ENCODE data around the gene CEP164.
"Not testable (repeated sequence)": the region's sequence is repeated elsewhere in the genome, so short reads cannot be mapped to it uniquely, and the experiment has no call there.

The CEP164 gene

DNA sequence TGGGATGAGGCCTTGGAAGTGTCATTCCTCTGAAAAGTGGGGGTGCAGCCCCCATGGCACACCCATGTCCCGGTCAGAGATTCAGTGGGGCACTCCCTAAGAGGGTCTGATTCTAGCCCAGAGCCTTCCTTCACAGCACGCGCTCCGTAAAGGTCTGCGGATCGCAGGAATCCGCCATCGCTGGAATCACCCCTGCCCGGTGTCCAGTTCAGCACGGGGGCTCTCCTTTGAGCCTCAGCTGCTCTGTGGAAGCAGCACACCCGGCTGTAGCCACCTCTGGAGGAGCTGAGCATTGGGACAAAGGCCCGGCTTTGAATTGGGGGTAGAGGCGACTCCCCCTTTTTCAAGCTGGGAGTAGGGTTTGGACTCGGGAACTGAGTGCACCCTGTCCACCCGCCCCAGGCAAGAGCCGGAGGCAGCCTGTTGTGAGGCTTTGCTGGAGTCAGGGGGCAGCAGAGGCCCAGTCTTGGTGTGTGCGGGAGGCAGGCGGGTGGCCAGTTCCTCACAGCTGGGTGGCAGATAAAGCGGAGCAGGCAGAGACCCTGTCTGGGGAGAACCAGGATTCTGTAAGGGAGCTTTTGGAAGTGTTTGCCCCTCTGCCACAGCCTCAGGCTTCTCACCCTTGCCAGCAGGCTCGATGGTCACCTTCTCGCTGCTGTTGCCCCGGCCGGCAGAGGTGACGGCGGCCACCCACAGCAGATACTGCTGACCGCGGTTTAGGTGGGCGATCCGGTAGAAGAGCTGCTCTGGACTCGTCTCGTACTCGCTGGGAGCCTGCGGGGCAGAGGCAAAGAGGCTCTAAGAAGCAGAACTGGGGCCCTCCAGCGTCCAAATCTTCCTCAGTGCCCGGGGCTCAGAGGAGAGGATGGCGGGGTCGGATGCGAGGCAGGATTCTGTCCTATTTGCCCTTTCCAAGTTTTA, 115.9 kb downstream of the CEP164 start:
- DNase-seq, result peak; percentile 92

DNA sequence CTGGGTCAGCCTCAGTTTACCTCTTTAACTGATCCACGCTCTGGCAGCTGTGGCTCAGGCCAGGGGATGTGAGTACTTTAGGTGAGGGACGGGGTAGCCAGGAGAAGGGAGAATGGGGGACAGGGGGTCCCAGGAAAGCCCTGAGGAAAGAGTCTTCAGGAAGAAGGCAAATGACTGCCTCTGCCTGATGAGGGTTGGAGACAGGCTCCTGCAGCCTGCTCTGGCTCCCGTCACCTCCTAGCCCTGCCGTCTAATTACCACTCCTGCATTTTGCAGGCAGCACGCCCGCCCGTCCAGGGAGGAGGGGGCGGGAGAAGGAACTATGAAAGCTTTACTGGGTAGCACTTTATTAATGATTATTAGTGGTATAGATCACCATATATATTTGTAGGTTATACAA, 116.6 kb downstream of the CEP164 start:
- DNase-seq, result no peak

DNA sequence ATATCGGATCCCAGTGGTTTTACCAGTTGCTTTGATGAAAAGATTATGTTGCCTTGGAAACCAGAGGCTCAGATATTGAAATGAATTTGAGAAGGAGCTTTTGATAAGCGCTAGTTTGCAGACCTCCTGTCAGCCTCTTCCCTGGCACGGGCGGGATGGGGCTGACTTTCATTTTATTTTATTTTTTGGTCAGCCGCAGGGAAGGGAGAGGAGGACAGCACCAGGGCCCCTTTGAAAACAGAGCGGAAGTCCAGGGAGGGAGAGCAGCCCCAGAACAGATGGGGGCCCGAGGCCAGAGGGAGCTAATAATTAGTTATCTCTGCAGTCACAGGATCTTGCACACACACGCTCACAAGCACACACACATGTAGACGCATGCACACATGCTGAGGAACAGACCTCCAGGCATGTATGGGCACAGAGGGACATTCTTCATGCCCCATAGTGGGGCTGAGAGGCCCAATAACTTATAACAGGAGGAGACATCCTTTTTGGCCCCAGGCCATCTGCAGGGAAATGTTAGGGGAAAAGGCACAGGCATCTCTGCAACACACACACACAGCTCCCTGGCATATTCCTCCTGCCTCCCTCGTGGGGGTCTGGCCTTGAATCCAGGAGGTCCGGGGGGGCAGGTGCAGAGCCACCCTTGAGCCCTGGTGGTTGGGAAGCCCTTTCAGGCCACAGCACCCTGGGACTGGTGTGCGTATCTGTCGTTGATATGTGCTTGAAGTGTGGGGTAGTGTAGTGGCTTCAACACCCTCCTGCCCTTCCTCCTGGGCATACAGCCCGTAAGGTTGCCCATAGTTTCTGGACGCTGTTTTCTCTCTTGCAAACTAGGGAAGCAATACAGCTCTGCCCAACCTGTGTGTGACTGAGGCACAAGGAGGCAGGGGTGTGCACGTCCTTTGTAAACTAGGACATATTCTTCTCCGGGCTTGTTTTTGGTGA, 117.3 kb downstream of the CEP164 start:
- no peak for DNase-seq

DNA sequence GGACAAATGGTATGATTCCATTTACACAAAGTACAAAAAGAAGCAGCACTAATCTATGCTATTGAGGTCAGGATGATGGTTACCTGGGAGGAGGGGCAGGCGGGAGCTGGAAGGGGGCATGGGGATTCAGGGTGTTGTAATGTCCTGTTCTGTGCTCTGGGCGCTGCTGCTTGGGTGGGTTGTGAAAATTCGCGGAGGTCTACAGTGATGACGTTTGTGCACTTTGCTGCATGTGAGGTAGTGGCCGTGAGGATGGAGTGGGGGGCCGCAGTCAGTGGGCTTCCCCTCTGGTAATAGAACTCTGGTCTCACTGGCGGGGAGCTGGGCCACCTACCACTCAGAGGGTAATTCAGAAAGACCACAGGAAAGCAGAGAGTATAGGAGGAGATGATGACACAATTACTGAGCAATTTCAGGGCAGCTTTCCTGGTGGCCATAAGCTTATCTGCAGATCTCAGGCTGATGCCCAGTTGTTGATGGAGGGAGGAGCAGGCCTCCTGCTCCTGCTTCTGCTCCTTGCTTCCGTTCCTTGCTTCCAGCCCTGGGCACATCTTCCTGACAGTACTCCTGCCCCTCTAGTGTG, 121.5 kb downstream of the CEP164 start:
- no peak for DNase-seq

DNA sequence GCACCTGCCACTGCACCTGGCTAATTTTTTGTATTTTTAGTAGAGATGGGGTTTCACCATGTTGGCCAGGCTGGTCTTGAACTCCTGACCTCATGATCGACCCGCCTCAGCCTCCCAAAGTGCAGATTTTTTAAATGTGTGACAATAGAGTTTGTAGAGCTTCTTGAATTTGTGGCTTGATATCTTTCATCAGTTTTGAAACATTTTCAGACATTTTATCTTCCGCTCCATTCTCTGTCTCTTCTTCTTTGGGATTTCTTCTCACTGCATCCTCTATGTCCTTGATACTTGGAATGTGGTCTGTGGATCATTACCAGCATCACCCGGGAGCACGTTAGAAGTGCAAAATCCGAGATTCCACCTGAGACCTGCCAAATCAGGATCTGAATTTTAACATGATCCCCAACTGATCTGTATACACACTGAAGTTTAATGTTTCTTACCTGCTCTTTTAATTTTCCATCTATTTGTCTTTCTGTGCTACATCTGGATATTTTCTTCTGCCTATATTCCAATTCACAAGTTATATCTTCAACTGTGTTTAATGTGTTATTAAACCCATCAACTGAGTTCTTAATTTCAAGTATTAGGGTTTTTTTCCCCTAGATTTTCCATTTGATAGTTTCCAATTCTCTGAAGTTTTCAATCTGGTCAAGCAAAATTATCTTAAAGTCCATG, 126.4 kb downstream of the CEP164 start:
- DNase-seq, result no peak

DNA sequence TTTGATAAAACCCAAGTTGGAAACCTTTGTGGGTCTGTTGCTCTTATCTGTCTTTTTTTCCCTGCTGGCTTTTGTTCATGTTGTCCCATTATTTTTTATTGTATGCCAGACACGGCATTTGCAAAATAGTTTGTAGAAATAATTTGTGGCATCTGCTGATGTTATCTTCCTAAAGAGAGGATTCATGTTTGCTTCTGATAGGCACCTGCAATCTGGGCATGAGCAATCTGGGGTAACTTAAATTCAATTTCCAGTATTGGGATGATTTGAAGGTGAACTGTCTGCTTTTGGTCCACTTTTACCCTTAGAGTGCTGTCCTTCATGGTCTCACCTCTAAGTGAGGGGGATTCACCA, 126.9 kb downstream of the CEP164 start:
- no peak for DNase-seq

DNA sequence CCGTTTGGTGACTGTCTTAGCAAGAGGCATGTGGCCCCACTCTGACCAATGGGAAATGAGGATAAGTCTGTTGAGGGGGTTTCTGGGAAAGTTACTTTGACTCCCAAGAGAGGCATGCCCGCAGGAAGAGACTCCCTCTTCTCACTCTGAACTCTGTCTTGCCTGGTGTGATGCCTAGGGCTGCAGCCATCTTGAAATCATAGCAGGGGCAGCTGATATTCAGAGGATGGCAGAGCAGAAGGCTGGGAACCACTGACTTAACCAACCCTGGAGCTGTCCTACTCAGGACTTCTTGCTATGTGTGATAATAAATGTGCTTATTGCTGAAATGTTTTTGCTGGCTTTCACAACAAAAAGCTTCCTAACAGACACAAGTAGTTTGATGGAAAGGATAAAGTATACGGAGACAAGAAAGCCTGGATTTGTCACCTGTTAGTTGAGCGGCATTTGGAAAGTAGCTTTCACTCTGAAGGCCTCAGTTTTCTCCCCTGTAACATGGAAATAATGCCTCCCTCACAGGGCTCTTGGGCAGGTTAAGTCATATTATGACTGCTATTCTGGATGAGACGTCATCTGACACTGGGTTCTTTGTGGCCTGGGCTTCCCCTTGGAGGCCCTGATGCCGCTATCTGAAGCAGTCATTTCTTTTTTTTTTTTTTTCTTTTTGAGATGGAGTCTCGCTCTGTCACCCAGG, 128.5 kb downstream of the CEP164 start:
- DNase-seq, result no peak

DNA sequence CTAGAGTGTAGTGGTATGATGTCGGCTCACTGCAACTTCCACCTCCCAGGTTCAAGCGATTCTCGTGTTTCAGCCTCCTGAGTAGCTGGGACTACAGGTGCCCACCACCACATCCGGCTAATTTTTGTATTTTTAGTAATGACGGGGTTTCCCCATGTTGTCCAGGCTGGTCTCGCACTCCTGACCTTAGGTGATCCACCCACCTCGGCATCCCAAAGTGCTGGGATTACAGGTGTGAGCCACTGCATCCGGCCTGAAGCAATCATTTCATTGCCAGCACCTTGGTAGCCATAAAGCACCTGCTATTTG, 129.0 kb downstream of the CEP164 start:
- DNase-seq, result not testable (repeated sequence)

DNA sequence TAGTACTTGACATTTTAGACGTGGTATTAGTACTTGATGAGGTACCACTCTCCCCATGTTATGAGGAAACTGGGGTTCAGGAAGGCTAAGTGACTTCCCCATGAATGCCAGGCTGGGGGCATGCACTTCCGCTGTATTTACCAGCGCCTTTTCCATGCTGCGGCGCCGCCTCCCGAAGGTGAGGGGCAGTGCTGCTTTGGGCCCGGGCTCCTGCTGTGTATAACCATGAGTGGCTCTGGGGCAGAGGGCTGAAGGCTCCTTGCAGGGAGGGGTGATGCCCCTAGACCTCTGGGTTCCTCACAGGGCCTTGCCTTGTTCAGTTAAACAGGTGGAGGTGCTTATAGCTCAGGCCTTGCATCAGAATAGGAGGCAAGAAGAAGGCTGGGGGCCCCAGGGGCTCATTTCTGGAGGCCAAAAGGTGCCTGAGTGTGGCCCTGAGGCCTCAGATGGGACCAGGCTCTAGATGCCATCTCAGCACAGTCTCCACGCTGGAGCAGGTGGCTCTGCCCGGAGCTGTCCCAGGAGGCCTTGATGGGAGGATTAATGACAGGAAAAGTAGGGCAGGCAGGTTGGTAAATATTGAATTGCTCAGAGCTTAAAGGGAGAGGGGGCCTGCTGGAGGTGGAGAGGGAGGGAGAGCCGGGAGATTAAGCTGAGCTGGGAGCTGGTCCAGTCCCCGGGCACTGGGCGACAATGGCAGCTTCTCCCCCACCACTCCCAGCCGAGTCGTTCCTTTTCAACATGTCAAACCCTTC, 129.6 kb downstream of the CEP164 start:
- DNase-seq, result peak; percentile 54

DNA sequence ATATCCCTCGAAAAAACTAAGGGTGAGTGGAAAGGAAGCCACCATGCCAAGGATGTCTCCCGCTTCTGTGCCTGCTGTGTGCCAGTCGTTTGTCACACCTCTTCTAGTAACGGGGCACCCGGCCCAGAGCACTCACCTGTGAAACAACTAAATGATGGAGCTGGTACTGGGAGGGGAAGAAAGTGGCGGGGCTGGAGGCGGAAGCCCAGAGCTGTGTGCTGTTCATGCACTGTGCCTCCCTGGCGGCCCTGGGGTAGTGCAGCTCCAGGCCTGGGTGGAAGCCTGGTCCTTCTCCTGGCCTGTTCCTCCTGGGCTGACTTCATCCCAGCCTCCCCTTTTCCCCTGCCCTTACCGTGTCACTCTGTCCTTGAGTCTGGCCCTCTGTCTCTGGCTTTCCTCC, 130.2 kb downstream of the CEP164 start:
- DNase-seq, result peak; percentile 40

DNA sequence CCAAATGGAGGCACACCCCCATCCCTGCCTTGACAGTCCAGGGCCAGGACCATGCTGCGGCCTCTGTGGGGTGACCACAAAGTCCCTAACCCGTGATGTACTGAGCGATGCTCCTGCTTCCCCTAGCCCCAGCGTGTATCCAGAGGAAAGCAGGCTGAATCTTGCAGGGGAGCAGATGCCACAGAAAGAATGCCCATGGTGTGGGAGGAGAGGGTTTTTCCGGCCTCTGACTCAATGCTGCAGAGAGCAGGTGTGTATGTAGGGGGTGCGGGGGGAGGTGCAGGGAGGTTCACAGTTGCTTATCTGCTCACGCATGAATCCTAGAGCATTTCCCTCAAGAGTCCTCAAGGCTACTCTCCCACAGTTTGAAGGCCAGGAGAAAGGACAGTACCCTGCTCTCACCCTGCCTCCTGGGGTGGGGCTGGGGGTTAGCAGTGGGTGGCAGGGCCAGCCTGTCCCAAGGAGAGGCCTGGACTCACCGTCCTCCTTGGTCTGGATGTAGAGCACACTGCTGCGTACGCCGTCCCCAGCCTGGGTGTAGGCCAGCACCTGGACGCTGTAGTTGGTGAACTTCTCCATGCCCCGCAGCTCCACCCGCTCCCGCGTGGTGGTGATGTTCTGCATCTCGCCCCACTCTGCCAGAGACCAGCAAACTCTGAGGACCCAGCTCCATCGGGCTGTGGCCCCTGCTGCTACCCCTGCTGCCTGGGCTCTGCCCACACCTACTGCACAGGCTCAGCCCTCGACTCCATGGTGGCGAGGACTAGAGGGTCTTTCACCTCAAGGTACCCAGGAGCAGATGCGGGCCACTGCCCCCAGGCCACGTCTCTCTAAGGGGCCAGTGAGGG, 130.8 kb downstream of the CEP164 start:
- DNase-seq, result peak; percentile 34

DNA sequence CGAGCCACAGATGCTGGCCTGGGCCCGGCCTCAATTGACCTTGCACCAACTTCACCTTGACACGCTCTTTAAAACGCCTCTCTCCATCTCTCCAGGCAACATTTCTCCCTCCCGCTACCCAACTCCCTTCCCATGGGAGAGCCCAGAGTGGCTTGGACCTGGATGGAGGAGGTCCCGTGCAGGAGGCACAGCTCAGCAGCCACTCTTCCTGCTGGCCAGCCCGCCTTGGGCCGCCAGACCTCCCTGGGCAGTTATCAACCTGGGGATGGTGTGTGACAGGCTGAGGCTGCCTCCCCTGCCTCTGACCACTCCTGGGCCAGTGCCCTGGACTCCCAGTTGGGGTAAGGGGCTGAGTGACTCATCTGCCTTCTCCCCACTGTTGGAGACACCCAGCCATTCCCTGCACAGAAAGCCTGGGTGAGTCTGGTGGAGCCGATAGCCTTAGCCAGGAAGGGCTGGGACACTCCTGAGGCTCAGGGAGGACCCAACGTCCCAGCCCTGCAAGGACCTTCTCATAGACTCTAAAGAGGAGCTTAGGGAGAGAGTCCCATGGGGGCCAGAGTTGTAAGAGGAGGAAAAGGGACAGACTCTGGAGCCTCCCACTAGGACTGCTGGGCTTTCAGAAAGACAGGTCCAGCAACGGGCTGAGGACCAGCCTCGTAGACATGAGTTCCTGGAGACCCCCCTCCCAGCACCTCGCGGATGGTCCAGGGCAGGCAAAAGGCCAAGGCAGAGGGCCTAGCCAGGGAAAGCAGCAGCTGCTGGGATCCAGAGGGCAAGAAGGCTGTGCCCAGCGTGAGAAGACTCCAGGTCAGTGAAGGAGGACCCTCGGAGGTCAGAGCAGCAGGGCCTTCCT, 131.7 kb downstream of the CEP164 start:
- DNase-seq, result no peak

DNA sequence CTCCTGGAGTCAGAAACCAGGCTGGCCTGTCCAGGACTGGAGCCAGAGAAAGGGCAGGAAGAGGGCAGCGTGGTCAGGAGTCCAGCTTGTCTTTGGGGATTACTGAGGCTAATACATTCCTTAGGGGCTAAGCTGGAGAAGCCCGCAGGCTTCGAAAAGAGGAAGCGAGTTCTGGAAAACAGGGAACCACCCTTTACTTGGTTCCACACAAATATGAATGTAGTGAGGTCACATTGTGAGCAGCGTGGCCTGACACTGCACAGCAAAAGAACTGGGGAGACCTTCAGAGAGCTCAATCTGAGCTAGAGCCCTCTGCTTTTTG, 132.3 kb downstream of the CEP164 start:
- DNase-seq, result no peak

DNA sequence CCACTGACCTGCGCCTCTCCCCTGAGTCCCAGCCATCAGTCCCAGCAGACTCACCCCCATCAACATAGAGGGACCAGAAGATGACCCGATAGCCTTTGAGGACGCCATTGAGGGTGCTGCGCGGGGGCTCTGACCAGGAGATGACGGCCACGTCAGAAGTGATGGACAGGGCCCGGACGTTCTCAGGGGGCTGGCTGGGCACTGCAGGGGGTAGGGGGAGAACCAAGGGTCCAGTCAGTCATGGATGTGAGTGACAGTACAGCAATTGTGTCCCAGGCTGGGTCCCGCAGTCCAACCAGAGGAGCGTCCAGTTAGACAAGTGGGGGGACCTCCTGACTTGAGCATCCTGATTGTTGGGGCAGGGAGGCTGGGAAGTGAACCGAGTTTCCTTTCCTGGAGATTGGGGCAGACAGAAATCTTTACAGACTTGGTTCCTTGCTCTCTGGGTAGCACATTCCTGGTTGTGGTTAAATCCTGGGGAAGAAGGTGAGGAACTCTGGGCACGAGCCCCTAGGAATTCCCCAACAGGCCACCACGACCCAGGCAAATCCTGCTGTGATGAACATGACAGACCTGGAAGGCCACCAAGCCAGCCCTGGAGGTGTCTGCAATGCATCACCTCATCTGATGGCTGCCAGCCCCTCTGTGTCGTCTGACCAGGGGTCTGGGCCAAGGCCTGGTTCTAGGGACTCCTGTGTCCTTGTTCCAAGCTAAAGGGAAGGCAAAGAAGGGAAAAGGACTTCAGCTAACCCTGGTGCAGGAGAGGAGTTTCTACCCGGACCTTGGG, 133.9 kb downstream of the CEP164 start:
- DNase-seq, result no peak

DNA sequence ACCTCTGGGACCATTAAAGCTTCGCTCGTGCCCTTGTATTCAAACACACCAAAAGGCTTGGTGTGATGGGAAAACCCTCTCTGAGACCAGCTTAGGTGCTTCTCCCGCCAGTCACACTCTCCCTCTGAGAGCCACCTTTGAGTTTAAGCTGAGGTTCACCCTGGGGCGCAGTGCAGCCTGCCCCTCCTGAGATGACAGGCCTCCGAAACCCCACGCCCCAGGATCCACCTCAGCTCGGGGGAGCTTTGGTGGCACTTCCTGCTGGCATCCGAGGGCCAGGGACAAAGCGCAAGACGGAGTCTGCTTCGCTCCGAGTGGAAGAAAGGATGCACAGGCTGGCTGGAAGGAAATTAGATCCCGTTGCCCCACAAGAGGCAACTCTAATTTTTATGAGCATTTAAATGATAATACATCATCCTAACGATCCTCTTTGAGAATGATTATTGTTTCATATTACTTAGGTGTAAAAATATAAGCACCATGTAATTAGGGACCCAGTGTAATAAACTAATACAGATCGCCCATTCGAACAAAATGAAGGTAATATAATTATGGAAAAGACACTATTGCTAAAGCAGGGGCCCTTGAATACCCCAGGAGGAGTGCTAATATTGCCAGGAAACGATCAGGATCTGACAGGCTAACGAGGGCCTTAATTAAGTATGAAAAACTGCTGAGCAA, 134.7 kb downstream of the CEP164 start:
- DNase-seq, result no peak

DNA sequence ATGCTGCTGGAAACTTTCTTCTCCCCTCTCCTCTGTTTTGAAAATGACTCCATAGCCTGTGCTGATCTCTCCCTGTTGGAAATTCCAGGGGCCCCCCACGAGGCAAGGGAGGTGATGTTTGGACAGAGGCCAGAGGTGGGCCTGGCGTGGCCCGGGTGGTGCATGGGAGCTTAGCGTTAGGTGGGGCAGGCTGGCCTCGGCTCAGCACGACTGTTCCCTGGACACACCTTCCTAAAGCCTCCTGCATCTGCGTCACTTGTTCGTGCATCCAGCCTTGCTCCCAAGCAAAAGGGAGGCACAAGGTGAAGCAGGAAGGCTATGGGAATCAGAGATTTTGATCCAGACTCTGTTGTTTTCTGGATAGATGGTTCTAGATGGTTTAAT, 135.2 kb downstream of the CEP164 start:
- no peak for DNase-seq
